Suppressor macrophage treated with lipopolysaccharide for 4 hours (primary cell): ENCODE results near the gene TLE2.
A peak's percentile ranks its signal among the peaks of the same experiment; 100 is the strongest.

Experiments used
- DNase-seq: peaks from one replicate; pipeline ENCODE4 v3.0.0-alpha.2; 2020

TLE2 gene

GRCh38 chr19:3036119-3036976 is 7.3 kb upstream of the TLE2 start:
- peak; percentile 92 for DNase-seq

DNA sequence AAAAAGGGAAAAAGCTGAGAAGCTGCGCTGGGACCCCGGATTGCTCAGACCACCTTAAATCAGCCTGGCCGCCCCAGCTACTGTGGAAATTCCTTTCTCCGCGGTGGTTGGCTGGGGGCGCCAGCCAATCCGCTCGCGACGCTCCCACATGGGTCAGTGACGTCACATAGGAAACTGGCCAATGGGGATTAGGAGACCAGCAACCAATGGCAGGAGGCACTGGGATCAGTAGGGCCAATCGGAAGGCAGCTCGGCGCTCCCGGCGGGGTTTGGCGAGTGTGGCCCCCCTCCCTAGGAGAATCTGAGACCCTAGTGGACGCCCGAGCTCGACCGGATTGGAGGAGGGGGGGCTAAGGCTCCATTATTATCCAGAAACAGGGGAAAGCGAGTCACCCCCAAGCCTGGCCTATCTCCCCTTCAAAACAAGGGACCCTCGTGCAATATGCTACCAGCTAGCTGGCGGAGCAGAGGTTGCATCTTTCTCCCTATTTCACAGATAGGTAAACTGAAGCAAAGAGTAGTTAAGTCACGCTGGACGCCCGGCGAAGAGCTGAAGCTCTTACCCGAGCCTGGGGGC is 6.5 kb upstream of the TLE2 start:
- DNase-seq, result peak; percentile 99

DNA sequence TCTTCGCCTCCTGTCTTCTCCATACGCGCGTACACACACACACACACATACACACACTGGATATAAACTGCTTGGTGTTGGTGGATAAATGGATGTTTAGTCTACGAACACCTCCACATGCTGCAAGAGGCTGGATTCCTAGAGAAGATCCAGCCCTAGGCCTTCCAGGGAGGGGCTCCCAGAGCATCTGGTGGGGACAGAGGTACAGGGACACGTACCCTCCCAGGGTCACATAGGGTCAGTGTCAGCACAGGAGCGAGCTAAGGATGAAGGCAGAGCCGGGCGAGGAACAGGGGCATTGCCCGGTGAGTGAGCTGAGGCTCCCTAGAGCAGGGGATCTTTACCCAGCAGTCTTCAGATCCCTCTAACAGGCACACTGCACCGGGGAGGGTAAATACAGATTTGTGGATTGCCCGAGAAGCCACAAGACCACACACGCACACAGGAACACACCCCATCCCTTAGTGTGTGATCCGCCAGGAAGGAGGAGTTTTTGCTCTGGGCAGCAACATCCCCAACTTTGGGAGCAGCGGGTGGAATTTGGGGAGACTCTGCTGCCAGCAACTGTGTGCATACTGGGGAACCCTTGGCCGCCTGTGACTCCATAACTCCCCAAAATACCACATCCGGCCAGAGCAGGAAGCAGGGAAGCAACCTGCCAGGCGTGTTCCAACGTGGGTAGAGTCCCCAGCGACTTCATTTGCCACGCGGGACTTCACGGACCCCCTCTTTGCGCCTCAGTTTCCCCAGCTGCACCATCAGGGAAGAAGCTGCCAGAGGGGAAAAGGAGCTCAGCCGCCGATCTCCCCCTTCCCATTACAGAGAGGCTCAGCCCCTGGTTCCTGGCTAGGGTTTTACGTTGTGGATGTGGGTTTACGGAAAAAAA is 5.8 kb upstream of the TLE2 start:
- peak; percentile 17 for DNase-seq

- no peak for DNase-seq
Measured at GRCh38 chr19:3034406-3034655, 5.3 kb upstream of the TLE2 start.

DNA sequence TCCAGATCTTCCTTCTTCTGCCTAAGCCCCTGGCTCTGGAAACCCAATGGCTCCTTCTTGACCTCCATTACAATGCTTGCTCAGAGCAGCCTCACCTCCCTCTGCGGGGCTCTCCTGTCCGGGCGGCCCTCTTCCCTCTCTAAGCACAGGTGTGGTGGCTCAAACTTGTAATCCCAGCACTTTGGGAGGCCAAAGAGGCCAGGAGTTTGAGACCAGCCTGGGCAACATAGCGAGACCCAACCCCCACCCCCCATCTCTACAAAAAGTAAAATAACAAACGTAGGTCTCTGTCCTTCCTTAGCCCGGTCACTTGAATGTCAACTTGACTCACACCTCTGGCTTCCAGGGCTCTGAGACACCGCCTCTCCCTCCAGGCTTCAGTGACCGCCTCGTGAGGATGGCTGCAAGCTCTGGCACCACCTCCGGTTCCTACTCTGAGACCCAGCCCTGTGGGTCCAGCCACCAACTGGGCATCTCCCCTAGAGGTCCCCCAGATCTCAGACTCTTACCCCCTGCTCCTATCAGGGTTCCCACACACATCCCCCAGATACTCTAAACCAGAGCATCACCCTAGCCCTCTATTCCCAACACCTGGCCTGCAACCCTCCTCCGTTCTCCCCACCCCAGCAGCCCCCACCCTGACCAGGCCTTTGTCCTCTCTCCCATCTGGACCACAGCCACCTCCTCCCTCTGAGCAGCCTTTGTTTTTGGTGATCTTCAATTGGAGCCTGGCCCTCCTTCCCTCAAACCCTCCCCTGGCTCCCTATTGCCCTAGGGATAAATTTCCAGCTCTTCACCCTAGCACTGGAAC is 4.7 kb upstream of the TLE2 start:
- no peak for DNase-seq

DNA sequence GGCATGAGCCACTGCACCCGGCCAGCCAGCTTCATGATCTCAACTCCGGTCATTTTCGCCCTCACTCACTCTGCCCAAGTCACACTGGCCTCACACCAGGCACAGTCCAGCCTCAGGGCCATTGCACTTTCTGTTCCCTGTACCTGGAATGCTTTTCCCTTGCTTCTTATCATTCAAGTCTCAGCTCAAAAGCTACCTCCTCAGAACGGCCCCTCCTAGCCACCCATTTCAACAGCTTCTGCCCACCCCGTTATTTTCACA is 2.5 kb upstream of the TLE2 start:
- no peak for DNase-seq

GRCh38 chr19:3028305-3029064 is 595 bp downstream of the TLE2 start:
- DNase-seq, result no peak

GRCh38 chr19:3027981-3028304 is 1.1 kb downstream of the TLE2 start:
- no peak for DNase-seq

DNA sequence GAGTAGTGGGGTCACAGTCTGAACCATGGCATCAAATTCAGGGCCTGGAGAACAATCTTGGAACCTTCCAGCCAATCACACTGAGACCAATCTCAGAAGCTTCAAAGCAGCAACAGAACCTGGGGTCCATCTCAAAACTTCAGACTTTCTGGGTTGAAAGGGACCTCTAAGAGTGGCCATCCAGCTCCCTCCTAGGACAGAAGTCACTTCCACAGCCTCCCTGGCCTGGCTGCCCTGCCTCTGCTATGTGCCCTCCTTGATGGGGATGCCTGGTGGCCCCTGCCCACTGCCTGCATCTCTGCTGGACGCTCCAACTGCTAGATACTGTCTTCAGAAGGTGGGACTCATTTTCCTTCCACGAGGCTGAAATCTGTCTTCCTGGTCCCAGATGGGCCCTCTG is 1.8 kb downstream of the TLE2 start:
- DNase-seq, result no peak

DNA sequence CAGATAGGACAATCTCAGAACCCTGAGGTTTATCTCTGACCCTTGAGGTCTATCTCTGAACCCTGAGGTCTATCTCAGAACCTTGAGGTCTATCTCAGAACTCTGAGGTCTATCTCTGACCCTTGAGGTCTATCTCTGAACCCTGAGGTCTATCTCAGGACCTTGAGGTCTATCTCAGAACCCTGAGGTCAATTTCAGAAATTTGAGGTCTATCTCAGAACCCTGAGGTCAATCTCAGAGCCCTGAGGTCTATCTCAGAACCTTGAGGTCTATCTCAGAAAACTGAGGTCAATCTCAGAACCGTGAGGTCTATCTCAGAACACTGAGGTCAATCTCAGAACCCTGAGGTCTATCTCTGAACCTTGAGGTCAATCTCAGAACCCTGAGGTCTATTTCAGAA is 2.3 kb downstream of the TLE2 start:
- no peak for DNase-seq

- DNase-seq, result no peak
Measured at GRCh38 chr19:3025549-3025886, 3.6 kb downstream of the TLE2 start.

DNA sequence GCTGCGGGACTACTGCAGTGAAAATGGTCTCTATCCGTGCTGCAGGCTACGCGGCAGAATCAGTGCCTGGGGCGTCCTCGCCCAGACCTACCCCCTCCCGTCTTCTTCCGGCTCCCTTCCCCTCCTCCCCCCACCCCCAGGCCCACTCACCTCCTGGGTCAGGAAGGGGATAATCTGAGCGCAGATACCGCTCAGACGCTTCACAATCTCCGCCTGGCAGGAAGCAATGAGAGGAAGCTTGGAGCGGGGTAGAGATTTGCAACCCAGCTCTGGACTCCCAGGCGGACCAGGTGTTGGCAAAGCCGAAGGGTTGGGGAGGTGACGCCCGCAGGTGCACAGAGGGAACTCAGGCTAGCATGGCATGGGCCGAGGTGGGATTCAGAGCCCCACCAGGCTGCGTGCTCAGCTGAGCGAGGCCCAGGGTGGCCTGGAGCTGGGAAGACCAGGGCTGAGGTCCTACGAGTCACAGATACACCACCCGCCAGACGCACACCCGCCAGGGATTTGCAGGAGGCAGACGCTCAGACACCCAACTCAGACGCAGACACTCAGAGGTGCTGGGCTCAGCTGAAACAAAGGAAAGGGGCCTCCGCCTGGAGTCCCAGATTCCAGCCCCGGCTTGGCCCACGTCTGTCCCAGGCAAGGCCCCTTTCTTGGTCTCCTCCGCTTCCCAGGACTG is 4.1 kb downstream of the TLE2 start:
- no peak for DNase-seq

GRCh38 chr19:3024509-3024869 is 4.6 kb downstream of the TLE2 start:
- DNase-seq, result no peak

DNA sequence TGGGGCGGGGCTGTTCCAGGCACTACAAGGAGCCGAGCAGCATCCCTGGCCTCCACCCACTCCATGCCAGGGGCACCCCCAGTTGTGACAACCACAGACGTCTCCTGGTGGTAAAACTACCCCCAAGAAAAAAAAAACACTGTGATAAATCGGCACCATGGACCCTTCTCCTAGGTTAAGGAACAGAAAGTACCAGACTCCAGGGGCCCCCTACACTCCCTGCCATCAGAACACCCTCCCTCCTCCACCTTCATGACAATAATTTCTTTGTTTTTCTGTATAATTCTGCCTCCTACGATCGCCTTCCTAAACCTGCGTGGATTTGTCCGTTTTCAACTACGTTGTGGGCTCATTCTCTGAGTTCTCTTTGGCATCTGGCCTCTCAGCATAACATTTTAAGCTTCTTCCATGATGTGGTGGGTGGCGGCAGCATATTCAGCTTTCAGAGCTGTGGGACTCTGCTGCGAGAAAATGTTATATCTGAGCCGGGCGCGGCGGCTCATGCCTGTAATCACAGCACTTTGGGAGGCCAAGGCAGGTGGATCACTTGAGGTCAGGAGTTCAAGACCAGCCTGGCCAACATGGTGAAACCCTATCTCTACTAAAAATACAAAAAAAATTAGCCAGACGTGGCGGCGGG is 8.6 kb downstream of the TLE2 start:
- DNase-seq, result no peak

GRCh38 chr19:3019211-3019854 is 9.7 kb downstream of the TLE2 start:
- DNase-seq, result no peak

DNA sequence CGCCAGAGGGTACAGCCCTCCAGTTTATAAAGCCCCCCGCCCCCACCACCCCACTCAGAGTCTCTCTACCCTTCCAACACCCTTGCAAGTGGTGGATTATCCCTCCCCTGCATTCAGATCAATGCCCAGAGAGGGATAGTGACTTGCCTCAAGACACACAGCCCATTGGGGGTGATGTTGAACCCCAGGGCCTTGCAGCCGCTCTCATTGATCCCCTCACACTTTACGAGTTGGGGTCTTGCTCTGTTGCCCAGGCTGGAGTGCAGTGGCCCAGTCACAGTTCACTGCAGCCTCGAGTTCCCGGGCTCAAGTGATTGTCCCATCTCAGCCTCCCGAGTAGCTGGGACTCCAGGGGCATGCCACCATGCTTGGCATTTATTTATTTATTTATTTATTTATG is 11.2 kb downstream of the TLE2 start:
- DNase-seq, result no peak

DNA sequence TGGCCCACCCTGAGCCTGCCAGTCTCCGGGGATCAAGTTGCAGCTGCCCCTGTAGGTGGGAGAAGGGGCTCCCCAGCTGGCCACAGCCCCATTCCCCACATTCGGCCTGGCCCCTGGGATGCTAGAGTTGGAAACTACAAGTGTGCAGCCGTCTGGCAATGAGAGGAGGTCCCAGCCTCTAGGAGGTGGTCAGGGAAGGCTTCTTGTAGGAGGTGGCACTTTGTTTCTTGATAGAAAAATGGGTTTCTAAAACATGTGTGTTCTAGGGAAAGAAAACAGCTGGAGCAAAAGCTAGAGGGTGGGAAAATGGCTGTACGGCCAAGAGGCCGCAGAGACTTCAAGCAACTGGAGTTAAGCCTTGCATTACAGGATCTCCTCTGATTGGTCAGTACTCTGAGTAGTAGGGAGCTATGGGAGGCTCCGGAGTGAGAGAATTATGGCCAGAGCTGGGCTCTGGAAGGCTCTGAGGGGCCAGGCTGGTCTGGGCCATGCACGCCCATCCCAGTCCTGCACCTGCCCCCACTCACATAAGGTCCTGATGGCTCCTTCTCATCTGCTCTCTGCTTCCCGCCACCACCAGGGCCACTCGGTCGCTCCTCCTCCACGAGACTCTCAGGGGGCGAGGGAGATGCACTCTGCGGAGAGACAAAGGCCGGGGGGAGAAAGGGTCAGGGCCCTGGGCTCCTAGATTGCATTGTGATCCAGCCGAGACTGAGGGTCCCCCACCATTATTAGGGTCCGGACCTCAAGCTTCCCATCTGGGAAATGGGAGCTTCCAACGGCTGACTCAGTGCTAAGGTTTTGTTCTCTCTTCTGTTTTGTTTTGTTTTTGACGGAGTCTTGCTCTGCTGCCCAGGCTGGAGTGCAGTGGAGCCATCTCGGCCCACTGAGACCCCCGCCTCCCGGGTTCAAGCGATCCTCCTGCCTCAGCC is 13.7 kb downstream of the TLE2 start:
- DNase-seq, result no peak

DNA sequence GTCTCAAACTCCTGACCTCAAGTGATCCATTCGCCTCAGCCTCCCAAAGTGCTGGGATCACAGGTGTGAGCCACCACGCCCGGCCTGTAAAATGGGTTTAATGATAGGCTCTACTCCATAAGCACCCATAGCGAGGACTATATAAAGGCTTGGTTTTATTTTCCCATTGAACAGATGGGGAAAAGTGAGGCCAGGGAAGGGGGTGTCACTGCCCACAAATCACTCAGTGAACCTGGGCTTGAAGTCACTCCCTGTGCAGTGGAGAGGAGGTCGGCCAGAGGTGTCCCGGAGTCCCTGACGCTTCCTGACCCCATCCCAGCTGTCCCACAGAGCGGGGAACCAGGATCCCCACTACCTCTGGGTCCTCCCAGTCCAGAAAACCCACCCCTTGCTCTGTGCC is 14.9 kb downstream of the TLE2 start:
- no peak for DNase-seq

DNA sequence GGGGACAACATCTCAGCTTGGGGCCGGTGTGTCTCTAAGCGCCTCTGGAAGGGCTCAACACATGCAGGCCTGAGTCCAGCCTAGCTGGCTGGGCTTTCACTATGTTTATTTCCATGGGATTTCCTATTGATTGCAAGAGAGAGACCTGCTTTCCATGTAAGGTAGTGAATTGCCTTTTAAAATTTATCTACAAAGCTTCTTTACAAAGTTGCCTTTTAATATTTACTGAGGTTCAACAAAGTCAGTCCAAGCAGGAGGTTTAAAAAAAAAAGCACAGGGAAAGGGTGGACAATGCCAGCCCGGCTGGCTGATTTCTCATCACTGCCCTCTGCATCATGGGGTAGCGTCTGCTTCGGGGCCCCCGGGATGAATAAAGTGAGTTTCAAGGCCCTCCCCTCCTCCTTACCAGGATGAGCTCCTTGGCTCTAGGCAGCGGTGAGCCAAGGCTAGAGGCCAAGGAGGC is 15.8 kb downstream of the TLE2 start:
- DNase-seq, result no peak

GRCh38 chr19:3012621-3013262 is 16.3 kb downstream of the TLE2 start:
- no peak for DNase-seq
